GM18951 (cell line): ENCODE measurements around the gene BRIP1.
"Not testable (repeated sequence)": the region's sequence is repeated elsewhere in the genome, so short reads cannot be mapped to it uniquely, and the experiment has no call there.

Experiments
- POLR2A ChIP-seq: IDR thresholded peaks from 4 replicates; pipeline ENCODE4 v1.6.1; 2011; ENCODE audit warnings: mild to moderate bottlenecking; ENCODE audit not compliant: insufficient read length, insufficient read depth; ENCODE audit errors: extremely low read depth
- in situ Hi-C: fragments of 300-500 bp; cut with MboI; formaldehyde crosslinking; loops from one replicate; pipeline ENCODE4 v1.12.0; 2022; ENCODE audit warnings: low sequenced_read_pairs, mixed read lengths, inconsistent platforms; ENCODE audit not compliant: unreplicated experiment

The BRIP1 gene

DNA sequence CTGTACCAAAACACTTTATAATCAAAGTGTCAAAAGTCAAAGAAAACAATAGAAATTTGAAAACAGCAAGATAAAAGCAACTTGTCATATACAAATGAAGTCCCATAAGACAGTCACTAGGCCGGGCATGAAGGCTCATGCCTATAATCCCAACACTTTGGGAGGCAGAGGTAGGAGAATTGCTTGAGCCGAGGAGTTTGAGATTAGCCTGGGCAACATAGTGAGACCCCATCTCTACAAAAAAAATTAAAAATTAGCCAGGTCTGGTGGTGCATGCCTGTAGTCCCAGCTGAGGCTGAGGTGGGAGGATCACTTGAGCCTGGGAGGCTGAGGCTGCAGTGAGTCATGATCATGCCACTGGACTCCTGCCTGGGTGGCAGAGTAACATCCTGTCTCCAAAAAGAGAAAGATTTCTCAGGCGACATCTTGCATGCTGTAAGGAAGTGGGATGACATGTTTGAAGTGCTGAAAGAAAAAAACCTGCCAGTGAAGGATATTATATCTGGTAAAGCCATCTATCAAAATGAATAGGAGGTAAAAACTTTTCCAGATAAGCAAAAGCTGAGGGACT, 173.6 kb downstream of the BRIP1 start:
- no peak for TF ChIP-seq POLR2A
- in situ Hi-C loops = no loop called here

DNA sequence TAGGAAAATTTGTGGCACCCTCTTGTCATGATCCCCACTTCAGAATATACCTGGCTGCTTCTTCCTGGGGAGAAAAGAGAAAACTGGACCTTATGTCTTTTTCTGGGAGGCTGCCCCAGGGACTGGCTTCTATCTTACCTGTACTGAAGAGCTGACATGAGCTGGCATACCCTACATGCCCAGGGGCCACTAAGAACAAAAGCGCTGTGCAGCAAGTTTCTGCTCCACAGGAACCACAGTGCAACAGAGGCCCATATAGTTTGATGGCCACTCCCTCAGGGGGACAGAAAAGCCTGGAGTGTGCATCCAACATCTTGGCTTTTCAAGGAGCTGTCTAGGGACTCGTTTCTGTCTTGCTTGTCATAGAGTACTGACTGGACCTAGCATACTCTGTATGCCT, 175.6 kb downstream of the BRIP1 start:
- no peak for TF ChIP-seq POLR2A

DNA sequence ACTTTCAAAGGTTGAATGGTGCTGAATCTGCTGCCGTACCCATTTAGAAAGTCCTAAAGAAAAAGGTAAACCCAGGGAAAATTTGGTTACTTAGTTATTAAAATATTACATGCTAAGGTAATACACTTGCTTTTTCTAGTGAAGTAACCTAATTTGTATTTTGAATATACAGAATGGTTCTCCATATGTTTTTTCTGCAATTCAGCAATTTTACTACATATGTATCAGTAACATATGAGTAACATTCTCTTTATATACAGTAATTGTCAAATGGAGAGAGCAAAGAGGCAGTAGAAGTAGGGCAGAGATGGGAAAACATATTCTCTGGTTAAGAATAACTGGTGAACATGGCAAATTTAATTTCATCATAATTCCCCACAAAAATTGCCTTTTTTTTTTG, 177.2 kb downstream of the BRIP1 start:
- TF ChIP-seq POLR2A = no peak
- in situ Hi-C loops = no loop called here

More for the DNA sequence above, 175.6 kb downstream of the BRIP1 start:
- in situ Hi-C loops = no loop called here

DNA sequence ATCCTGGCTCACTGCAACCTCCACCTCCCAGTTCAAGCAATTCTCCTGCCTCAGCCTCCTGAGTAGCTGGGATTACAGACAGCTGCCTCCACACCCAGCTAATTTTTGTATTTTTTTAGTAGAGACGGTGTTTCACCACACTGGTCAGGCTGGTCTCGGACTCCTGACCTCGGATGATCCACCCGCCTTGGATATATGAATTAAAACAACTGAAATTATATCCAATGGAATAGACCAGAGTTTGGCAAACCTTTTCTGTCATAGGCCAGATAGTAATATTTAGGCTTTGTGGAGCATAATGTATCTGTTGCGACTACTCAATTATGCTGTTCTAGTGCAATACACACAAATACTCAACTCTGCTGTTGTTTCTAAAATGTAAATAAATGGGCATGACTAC, 178.5 kb downstream of the BRIP1 start:
- no peak for TF ChIP-seq POLR2A
- in situ Hi-C loops = no loop called here

DNA sequence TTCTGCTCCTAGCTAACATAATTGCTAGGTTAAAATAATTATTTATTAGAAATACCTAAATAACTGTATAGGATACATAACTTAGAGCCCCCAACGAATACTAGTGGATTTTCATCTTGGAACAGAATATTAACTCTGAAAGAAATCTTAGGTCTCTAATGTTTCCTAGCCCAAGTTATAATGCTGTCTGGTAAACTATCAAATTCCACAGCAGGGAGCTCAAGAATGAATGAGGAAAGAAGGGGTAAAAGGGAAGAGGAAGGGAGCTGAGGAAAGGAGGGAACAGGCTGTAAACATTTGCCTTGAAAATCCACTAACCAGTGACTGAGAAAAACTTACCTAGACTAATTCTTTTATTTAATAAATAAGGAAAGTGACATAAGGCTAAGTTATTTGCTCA, 179.2 kb downstream of the BRIP1 start:
- in situ Hi-C loops = no loop called here
- no peak for TF ChIP-seq POLR2A

DNA sequence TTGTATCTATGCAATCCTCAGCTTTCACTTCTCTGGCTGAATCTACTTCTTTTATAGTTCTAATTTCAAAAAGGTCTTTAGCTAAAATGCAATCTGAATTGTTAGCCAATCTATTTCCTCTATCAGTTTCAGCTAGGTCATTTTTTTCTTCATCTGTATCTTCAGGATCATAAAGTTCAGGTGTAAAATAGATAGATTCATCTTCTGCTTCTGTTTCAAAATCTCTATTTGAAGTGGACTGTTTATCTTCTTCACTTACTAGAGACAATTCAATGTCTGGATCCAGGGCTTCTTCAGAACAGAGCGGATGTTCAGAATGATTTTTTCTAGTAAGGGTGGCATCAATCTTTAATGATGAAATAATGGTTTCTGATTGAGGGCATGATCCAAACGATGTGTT, 179.9 kb downstream of the BRIP1 start:
- TF ChIP-seq POLR2A = no peak

DNA sequence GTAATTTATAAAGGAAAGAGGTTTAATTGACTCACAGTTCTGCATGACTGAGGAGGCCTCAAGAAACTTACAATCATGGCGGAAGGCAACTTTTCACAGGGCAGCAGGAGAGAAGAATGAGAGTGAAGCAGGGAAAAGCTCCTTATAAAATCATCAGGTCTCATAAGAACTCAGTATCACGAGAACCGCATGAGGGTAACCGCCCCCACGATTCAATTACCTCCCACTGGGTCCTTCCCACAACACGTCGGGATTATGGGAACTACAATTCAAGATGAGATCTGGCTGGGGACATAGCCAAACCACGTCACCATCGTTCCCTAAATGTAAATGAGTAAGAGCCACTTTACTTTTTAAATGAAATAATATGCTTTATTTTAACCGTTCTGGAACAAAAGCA, 182.4 kb downstream of the BRIP1 start:
- no peak for TF ChIP-seq POLR2A
- in situ Hi-C loops = no loop called here

More for the DNA sequence above, 179.9 kb downstream of the BRIP1 start:
- in situ Hi-C loops = no loop called here

DNA sequence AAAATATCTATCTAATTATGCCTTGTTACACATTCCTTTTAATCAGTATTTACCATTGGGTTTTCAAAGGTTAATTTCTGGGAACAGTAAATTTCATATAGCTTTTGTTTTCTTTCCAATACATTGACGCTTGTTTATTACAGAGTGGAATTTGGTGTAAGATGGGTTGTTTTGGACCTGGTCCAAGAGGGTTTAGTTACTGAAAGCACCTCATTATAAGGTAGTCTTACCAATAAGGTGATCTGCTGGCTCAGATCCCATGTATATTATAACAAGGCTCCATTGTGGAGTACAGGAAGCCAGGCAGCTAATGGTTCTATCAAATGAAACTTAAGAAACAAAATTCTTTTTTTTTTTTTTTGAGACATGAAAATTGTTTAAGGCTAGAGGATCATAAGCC, 185.0 kb downstream of the BRIP1 start:
- in situ Hi-C loops = no loop called here
- TF ChIP-seq POLR2A = no peak

DNA sequence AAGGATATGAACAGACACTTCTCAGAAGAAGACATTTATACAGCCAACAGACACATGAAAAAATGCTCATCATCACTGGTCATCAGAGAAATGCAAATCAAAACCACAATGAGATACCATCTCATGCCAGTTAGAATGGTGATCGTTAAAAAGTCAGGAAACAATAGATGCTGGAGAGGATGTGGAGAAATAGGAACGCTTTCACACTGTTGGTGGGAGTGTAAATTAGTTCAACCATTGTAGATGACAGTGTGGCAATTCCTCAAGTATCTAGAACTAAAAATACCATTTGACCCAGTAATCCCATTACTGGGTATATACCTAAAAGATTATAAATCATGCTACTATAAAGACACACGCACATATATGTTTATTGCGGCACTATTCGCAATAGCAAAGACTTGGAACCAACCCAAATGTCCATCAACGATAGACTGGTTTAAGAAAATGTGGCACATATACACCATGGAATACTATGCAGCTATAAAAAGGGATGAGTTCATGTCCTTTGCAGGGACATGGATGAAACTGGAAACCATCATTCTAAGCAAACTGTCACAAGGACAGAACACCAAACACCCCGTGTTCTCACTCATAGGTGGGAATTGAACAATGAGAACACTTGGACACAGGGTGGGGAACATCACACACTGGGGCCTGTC, 186.0 kb downstream of the BRIP1 start:
- in situ Hi-C loops = not testable (repeated sequence)

DNA sequence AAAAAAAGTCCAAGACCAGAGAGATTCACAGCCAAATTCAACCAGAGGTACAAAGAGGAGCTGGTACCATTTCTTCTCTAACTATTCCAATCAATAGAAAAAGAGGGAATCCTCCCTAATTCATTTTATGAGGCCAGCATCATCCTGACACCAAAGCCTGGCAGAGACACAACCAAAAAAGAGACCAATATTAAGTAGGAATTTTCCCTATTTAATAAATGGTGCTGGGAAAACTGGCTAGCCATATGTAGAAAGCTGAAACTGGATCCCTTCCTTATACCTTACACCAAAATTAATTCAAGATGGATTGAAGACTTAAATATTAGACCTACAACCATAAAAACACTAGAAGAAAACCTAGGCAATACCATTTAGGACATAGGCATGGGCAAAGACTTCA, 186.8 kb downstream of the BRIP1 start:
- in situ Hi-C loops = not testable (repeated sequence)

DNA sequence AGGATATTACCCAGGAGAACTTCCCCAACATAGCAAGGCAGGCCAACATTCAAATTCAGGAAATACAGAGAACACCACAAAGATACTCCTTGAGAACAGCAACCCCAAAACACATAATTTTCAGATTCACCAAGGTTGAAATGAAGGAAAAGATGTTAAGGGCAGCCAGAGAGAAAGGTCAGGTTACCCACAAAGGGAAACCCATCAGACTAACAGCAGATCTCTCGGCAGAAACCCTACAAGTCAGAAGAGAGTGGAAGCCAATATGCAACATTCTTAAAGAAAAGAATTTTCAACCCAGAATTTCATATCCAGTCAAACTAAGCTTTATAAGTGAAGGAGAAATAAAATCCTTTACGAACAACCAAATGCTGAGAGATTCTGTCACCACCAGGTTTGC, 188.7 kb downstream of the BRIP1 start:
- in situ Hi-C loops = not testable (repeated sequence)

DNA sequence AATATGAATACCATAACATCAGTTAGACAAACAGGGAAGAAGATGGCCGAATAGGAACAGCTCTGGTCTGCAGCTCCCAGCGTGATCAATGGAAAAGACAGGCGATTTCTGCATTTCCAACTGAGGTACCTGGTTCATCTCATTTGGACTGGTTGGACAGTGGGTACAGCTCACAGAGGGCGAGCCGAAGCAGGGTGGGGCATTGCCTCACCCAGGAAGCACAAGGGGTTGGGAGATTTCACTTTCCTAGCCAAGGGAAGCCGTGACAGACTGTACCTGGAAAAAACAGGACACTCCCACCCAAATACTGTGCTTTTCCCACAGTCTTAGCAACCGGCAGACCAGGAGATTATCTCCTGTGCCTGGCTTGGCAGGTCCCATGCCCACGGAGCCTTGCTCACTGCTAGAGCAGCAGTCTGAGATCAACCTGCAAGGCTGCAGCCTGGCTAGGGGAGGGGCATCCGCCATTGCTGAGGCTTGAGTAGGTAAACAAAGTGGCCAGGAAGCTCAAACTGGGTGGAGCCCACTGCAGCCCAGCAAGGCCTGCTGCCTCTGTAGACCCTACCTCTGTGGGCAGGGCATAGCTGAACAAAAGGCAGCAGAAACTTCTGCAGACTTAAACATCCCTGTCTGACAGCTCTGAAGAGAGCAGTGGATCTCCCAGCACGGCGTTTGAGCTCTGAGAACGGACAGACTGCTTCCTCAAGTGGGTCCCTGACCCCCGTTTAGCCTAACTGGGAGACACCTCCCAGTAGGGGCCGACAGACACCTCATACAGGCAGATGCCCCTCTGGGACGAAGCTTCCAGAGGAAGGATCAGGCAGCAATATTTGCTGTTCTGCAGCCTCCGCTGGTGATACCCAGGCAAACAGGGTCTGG, 190.1 kb downstream of the BRIP1 start:
- in situ Hi-C loops = not testable (repeated sequence)

DNA sequence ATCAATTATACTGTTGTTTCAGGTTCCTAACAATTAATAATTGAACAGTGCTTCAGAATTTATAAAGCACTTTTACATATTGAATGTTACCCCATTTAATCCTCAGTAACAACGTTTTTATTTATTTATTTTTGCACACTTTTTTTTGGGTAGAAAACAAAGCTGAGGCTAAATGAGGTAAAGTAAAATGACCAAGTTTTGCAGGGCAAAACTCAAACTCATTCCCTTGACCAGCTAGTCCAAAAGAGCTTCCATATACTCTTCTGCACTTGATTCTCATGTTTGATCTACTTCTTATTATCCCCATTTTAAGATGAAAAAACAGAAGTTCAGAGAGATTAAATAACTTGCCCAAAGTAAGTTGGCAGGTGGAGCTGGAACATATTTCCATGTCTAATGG, 191.2 kb downstream of the BRIP1 start:
- in situ Hi-C loops = no loop called here
- TF ChIP-seq POLR2A = no peak

DNA sequence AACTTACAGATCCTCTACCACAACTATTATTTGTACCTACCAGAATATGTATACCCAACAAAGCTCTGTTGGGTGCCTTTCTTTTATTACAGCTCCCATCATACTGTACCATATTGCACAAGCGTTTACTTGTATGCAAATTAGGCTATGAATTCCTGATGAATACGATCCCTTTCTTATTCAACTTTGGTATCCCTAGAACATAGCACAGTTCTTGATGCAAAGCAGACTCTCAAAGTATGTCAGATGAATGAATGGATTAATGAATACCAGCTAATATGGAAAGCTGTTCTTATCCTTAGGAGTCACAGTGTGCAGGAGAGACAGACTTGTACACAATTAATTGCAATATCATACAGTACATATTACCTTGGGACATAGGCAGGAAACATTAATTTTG, 192.6 kb downstream of the BRIP1 start:
- TF ChIP-seq POLR2A = no peak
- in situ Hi-C loops = no loop called here
